ENCODE measurements around the gene MAJIN.

MAJIN gene

DNA sequence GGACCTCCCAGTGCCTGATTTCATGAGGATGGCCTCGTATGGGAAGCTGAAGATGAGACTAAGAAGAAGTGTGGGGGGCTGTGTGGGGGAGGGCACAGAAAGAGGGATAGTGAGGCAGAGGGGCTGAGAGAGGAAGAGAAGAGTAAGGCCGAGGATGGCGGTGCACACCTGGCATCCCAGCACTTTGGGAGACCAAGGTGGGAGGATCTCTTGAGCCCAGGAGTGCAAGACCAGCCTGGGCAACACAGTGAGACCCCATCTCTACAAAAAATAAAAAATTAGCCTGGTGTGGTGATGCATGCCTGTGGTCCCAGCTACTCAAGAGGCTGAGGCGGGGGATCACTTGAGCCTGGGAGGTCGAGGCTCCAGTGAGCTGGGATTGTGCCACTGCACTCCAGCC lies 80.0 kb downstream of the MAJIN start:
- no peak for DNase-seq (ENCODE audit: low read depth, low spot score)
- no peaks in the 10 kb centered on the region for H3K36me3 ChIP-seq (ENCODE audit: insufficient read depth, low read length)
- H3K9me3 ChIP-seq (ENCODE audit: low read depth, low read length): no peaks in the 10 kb centered on the region
- TF ChIP-seq FOXP2 (optimal IDR thresholded peaks at IDR 0.05; ENCODE audit: control extremely low read depth, extremely low read length, insufficient read depth): no peak
- no peak for TF ChIP-seq EZH2 (IDR thresholded peaks at IDR 0.05)
- TF ChIP-seq POLR2AphosphoS5 (IDR thresholded peaks at IDR 0.05; ENCODE audit: borderline replicate concordance, low read depth, low read length): no peak
- no peak overlapping the region for H3K9ac ChIP-seq (ENCODE audit: insufficient read length)
- H3K27ac ChIP-seq: no peak overlapping the region
- no peak overlapping the region for H3K4me3 ChIP-seq

DNA sequence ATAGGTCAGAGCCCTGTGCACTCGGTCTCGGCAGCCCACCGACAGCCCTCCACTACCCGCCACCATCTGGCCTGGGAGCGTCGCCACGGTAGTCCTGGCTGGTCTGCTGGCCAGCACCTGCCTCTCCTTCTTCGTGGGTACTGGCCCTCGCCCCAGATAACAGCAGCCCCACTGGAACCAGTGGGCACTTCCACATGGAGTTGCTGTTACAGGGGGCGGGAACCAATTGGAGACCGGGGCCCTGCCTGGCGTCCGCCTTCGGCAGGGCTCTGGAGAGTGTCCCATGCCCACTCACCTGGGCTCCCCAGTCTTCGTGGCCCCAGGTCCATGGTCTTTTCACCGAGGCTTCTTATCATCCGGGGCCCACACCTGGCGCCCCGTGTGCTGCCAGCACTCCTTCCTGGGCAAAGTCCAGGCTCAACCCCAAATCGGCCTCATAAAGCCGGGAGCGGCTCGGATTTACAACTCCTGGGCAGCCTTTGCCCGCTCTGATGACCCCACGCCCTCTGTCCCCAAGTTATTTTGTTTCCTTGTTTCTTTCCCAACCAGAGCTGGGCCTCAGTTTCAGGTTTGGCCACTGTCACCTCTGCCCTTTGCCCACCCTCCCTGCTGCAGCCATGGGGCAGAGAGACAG lies 80.6 kb downstream of the MAJIN start:
- H3K4me3 ChIP-seq: no peak overlapping the region
- no peak overlapping the region for H3K9ac ChIP-seq (ENCODE audit: insufficient read length)
- no peak overlapping the region for H3K27ac ChIP-seq
- DNase-seq (ENCODE audit: low read depth, low spot score): no peak
- no peaks in the 10 kb centered on the region for H3K9me3 ChIP-seq (ENCODE audit: low read depth, low read length)
- no peak for TF ChIP-seq EZH2 (IDR thresholded peaks at IDR 0.05)
- TF ChIP-seq POLR2AphosphoS5 (IDR thresholded peaks at IDR 0.05; ENCODE audit: borderline replicate concordance, low read depth, low read length): no peak
- TF ChIP-seq FOXP2 (optimal IDR thresholded peaks at IDR 0.05; ENCODE audit: control extremely low read depth, extremely low read length, insufficient read depth): no peak
- no peaks in the 10 kb centered on the region for H3K36me3 ChIP-seq (ENCODE audit: insufficient read depth, low read length)

DNA sequence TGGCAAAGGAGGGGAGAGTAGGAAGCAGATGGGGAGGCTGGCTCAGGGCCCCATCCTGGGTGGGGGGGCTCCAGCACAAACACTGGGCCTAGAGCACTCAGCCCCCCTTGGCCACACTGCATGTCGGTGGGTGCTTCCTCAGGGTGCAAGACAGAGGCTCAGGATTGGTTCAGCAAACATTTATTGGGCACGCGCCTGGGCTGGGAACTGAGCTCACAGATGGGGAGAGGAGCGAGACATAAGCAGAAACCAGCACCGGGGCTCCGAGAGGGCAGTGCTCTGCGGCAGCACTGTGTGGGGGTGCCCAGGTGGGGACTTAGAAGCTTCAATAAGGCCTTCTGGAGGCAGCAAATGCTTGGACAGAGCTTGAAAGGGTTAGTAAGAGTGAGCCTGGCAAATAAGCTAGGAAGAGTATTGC lies 81.4 kb downstream of the MAJIN start:
- Histone ChIP-seq H3K36me3 (ENCODE audit: insufficient read depth, low read length) (no peaks in the 10 kb centered on the region), H3K4me3 (no peak overlapping the region), H3K9ac (ENCODE audit: insufficient read length) (no peak overlapping the region), H3K9me3 (ENCODE audit: low read depth, low read length) (no peaks in the 10 kb centered on the region), H3K27ac (no peak overlapping the region)
- DNase-seq (ENCODE audit: low read depth, low spot score): no peak
- no peak for TF ChIP-seq EZH2 (IDR thresholded peaks at IDR 0.05)
- no peak for TF ChIP-seq POLR2AphosphoS5 (IDR thresholded peaks at IDR 0.05; ENCODE audit: borderline replicate concordance, low read depth, low read length)
- no peak for TF ChIP-seq FOXP2 (optimal IDR thresholded peaks at IDR 0.05; ENCODE audit: control extremely low read depth, extremely low read length, insufficient read depth)

DNA sequence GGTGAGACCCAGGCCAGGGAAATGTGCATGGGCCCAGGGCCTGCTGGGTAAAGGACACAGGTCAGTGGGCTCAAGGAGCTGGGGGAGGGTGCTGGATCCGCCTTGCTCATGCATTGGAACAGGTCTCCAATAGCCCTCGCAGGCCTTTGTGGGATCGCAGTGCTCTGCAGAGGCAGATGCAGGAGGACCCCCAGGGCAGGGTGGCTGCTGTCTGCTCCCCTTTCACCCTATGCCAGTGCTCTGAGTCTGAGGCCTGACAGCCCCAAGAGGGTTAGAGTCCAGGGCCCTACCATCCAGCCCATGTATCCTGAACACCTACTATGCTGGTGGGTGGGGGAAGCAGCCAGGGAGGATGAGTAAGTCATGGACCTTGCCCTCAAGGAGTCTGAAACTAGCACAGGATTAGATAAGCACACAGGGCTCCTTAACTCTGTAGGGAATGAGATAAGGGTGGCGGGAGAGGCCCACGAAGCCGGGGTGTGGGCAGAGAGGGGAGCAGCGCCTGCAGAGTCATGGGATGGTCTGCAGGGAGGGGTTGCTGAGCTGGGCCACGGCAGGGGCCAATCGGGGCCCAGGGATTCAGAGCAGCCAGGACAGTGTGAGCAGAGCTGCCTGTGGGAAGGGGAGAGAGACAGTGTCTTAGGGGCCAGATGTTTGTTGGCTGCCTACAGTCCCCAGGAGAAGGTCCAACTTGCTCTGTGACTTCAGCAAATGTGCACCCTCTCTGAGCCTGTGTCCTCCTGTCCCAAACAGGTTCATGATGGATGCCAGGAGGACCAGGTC lies 83.0 kb downstream of the MAJIN start:
- no peak overlapping the region for H3K27ac ChIP-seq
- DNase-seq (ENCODE audit: low read depth, low spot score): no peak
- TF ChIP-seq EZH2 (IDR thresholded peaks at IDR 0.05) (no peak), FOXP2 (optimal IDR thresholded peaks at IDR 0.05; ENCODE audit: control extremely low read depth, extremely low read length, insufficient read depth) (no peak), POLR2AphosphoS5 (IDR thresholded peaks at IDR 0.05; ENCODE audit: borderline replicate concordance, low read depth, low read length) (no peak)

DNA sequence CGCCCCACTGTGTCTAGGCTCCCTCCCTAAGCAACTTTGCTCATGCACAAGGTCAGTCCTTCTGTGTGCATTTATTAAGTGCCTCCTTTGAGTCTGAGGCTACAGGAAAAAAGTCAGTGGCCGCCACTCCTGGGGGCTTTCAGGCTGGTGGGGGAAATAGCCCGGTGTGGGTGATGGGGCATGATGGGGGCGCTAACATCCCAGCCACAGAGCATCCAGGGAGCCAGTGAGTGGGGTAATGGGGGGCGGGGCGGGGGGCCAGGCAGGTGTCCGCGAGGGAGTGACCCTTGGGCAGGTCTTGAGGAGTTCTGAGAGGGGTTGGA lies 83.5 kb downstream of the MAJIN start:
- DNase-seq (ENCODE audit: low read depth, low spot score): no peak
- Histone ChIP-seq H3K36me3 (ENCODE audit: insufficient read depth, low read length) (no peaks in the 10 kb centered on the region), H3K4me3 (no peak overlapping the region), H3K9me3 (ENCODE audit: low read depth, low read length) (no peaks in the 10 kb centered on the region), H3K9ac (ENCODE audit: insufficient read length) (no peak overlapping the region), H3K27ac (no peak overlapping the region)
- no peak for TF ChIP-seq POLR2AphosphoS5 (IDR thresholded peaks at IDR 0.05; ENCODE audit: borderline replicate concordance, low read depth, low read length)
- TF ChIP-seq EZH2 (IDR thresholded peaks at IDR 0.05): no peak
- TF ChIP-seq FOXP2 (optimal IDR thresholded peaks at IDR 0.05; ENCODE audit: control extremely low read depth, extremely low read length, insufficient read depth): no peak

More for the DNA sequence above, 83.0 kb downstream of the MAJIN start:
- Histone ChIP-seq H3K36me3 (ENCODE audit: insufficient read depth, low read length) (no peaks in the 10 kb centered on the region), H3K9me3 (ENCODE audit: low read depth, low read length) (no peaks in the 10 kb centered on the region), H3K9ac (ENCODE audit: insufficient read length) (no peak overlapping the region), H3K4me3 (no peak overlapping the region)
